IMR-90 (cell line): Measurements from ENCODE around the gene ADIG. TPM values are rescaled to one million over a fixed set of nuclear protein-coding genes. Genes with fewer than 3 reads are reported as not detected.

Source experiments
- ATAC-seq: fragments of 200-7000 bp; cut with Tn5 transposase; 2 replicates; pipeline ENCODE4 v1.9.1; 2020; ENCODE audit warnings: low read depth, mild to moderate bottlenecking, moderate library complexity
- BruUV-seq: library from RNA; stranded (reverse); fragments of 400-500 nt; replicated peaks from 2 replicates; lab custom pipeline; 2021; lab: Mats Ljungman, UMichigan
- CTCF ChIA-PET: fragments of 300-600 bp; formaldehyde crosslinking; extraction: SDS; loops from one replicate; lab custom pipeline; 2021; ENCODE audit warnings: antibody characterized with exemption; lab: Yijun Ruan, JAX
- POLR2A ChIA-PET: fragments of 300-600 bp; sonication (Branson Sonifier 250); formaldehyde crosslinking; loops from one replicate; lab custom pipeline; 2022; ENCODE audit warnings: antibody characterized with exemption; ENCODE audit not compliant: unreplicated experiment; lab: Charles Lee
- DNase-seq: peaks from one replicate; pipeline ENCODE4 v3.0.0; 2013
- H2AFZ ChIP-seq: replicated peaks from 2 replicates; pipeline ENCODE3; 2013; ENCODE audit warnings: low read length, mild to moderate bottlenecking; ENCODE audit not compliant: poor library complexity
- H2AK5ac ChIP-seq: 2 replicates; pipeline ENCODE4 v1.6.1; 2013; ENCODE audit warnings: low read depth, low read length, inconsistent platforms
- H2AK9ac ChIP-seq: replicated peaks from 2 replicates; pipeline ENCODE3; 2013; ENCODE audit warnings: mild to moderate bottlenecking, low read depth, low read length, moderate library complexity; ENCODE audit not compliant: poor library complexity
- H2BK120ac ChIP-seq: 2 replicates; pipeline ENCODE4 v1.6.1; 2013; ENCODE audit warnings: low read depth, low read length, inconsistent platforms
- H2BK15ac ChIP-seq: 3 replicates; pipeline ENCODE4 v1.6.1; 2013; ENCODE audit warnings: low read depth, low read length, inconsistent platforms
- H2BK20ac ChIP-seq: 2 replicates; pipeline ENCODE4 v1.6.1; 2013; ENCODE audit warnings: low read depth, mild to moderate bottlenecking, inconsistent platforms, low read length, moderate library complexity
- H2BK5ac ChIP-seq: 2 replicates; pipeline ENCODE4 v1.6.1; 2013; ENCODE audit warnings: mild to moderate bottlenecking, low read depth, low read length, inconsistent platforms; ENCODE audit not compliant: poor library complexity, severe bottlenecking
- H3K14ac ChIP-seq: replicated peaks from 2 replicates; pipeline ENCODE4 v1.6.1; 2013; ENCODE audit warnings: low read depth, low read length, inconsistent platforms
- H3K18ac ChIP-seq: 2 replicates; pipeline ENCODE4 v1.6.1; 2013; ENCODE audit warnings: low read depth, low read length, control low read depth
- H3K23ac ChIP-seq: 2 replicates; pipeline ENCODE4 v1.6.1; 2013; ENCODE audit warnings: low read depth, low read length, inconsistent platforms
- H3K27ac ChIP-seq: 2 replicates; pipeline ENCODE4 v1.5.1; 2013; ENCODE audit warnings: mild to moderate bottlenecking, control low read depth, low read length; ENCODE audit not compliant: insufficient read depth
- H3K27me3 ChIP-seq: 2 replicates; pipeline ENCODE4 v1.6.1; 2013; ENCODE audit warnings: low read length; ENCODE audit not compliant: control insufficient read depth, insufficient read depth
- H3K36me3 ChIP-seq: 2 replicates; pipeline ENCODE4 v1.6.1; 2013; ENCODE audit warnings: low read length, mixed read lengths; ENCODE audit not compliant: control insufficient read depth, insufficient read depth
- H3K4ac ChIP-seq: 2 replicates; pipeline ENCODE4 v1.6.1; 2013; ENCODE audit warnings: low read depth, low read length, inconsistent platforms
- H3K4me1 ChIP-seq: 2 replicates; pipeline ENCODE4 v1.6.1; 2013; ENCODE audit warnings: low read length, mixed read lengths; ENCODE audit not compliant: control insufficient read depth, insufficient read depth
- H3K4me2 ChIP-seq: 2 replicates; pipeline ENCODE4 v1.6.1; 2013; ENCODE audit warnings: low read depth, mild to moderate bottlenecking, control low read depth, low read length, moderate library complexity
- H3K4me3 ChIP-seq: 2 replicates; pipeline ENCODE4 v1.5.1; 2013; ENCODE audit warnings: low read depth, mild to moderate bottlenecking, control low read depth, low read length, moderate library complexity; ENCODE audit not compliant: insufficient read depth
- H3K56ac ChIP-seq: 2 replicates; pipeline ENCODE4 v1.6.1; 2013; ENCODE audit warnings: low read length, inconsistent platforms; ENCODE audit not compliant: insufficient read depth; ENCODE audit errors: extremely low read depth
- H3K79me1 ChIP-seq, 2 experiments: 2 replicates each; pipeline ENCODE4 v1.6.1; 2013; ENCODE audit warnings: low read length in 2 of 2, inconsistent platforms in 1 of 2, low read depth in 1 of 2
- H3K9ac ChIP-seq: 2 replicates; pipeline ENCODE4 v1.6.1; 2013; ENCODE audit warnings: low read depth, low read length, control low read depth
- H3K9me1 ChIP-seq: 2 replicates; pipeline ENCODE4 v1.6.1; 2013; ENCODE audit warnings: low read length, inconsistent platforms; ENCODE audit not compliant: insufficient read depth
- H3K9me3 ChIP-seq: 2 replicates; pipeline ENCODE4 v1.6.1; 2013; ENCODE audit warnings: low read length; ENCODE audit not compliant: control insufficient read depth, insufficient read depth
- H4K20me1 ChIP-seq: 2 replicates; pipeline ENCODE4 v1.6.1; 2013; ENCODE audit warnings: low read length, inconsistent platforms; ENCODE audit not compliant: insufficient read depth
- H4K5ac ChIP-seq: 2 replicates; pipeline ENCODE4 v1.6.1; 2013; ENCODE audit warnings: mild to moderate bottlenecking, low read depth, low read length, control low read depth
- H4K8ac ChIP-seq, 2 experiments: 2 replicates each; pipeline ENCODE4 v1.6.1; 2013; ENCODE audit warnings: low read depth in 2 of 2, low read length in 2 of 2, control low read depth in 1 of 2, inconsistent platforms in 1 of 2
- H4K91ac ChIP-seq: 2 replicates; pipeline ENCODE4 v1.6.1; 2013; ENCODE audit warnings: low read depth, low read length, inconsistent platforms; ENCODE audit not compliant: insufficient read depth
- BHLHE40 ChIP-seq: fragments of 150-350 bp; IDR thresholded peaks from 2 replicates; pipeline ENCODE4 v1.6.1; 2016; ENCODE audit warnings: mild to moderate bottlenecking, low read depth, low read length
- CEBPB ChIP-seq: IDR thresholded peaks from 2 replicates; pipeline ENCODE4 v1.6.1; 2012; ENCODE audit warnings: low read depth, low read length, improper control_type of control experiment
- CHD1 ChIP-seq: IDR thresholded peaks from 2 replicates; pipeline ENCODE4 v1.6.1; 2012; ENCODE audit warnings: low read depth, low read length, improper control_type of control experiment
- CTCF ChIP-seq: conservative IDR thresholded peaks from 2 replicates; pipeline ENCODE4 v1.5.1; 2012; ENCODE audit warnings: mild to moderate bottlenecking, low read depth, low read length, improper control_type of control experiment
- MAZ ChIP-seq: IDR thresholded peaks from 2 replicates; pipeline ENCODE4 v1.6.1; 2012; ENCODE audit warnings: low read depth, mild to moderate bottlenecking, low read length, improper control_type of control experiment, moderate library complexity, borderline replicate concordance
- MXI1 ChIP-seq: IDR thresholded peaks from 2 replicates; pipeline ENCODE4 v1.6.1; 2012; ENCODE audit warnings: low read depth, mild to moderate bottlenecking, low read length, moderate library complexity, borderline replicate concordance
- NFE2L2 ChIP-seq: fragments of 150-350 bp; IDR thresholded peaks from 2 replicates; pipeline ENCODE4 v1.6.1; 2016; ENCODE audit warnings: low read depth, mild to moderate bottlenecking, low read length
- RAD21 ChIP-seq: IDR thresholded peaks from 2 replicates; pipeline ENCODE4 v1.6.1; 2012; ENCODE audit warnings: low read length, improper control_type of control experiment
- RFX5 ChIP-seq: IDR thresholded peaks from 2 replicates; pipeline ENCODE4 v1.8.0; 2012; ENCODE audit warnings: low read depth, mild to moderate bottlenecking, low read length, moderate library complexity
- SMC3 ChIP-seq: fragments of 150-350 bp; IDR thresholded peaks from 2 replicates; pipeline ENCODE4 v1.6.1; 2016; ENCODE audit warnings: low read depth, mild to moderate bottlenecking, antibody characterized with exemption, low read length, moderate library complexity
- USF2 ChIP-seq: fragments of 150-350 bp; IDR thresholded peaks from 2 replicates; pipeline ENCODE4 v1.6.1; 2017; ENCODE audit warnings: mild to moderate bottlenecking, antibody characterized with exemption, low read length, low read depth
- WGBS, 2 experiments: methylation state at CpG; one replicate each; pipeline versions ENCODE4 v1.1.5 to v1.1.7; 2013; ENCODE audit warnings: missing lambda C conversion rate in 2 of 2; ENCODE audit not compliant: insufficient read length in 1 of 2; ENCODE audit errors: extremely low coverage in 2 of 2; 5-methylcytosine and 5-hydroxymethylcytosine counted together
- dilution Hi-C: fragments of 300-500 bp; cut with HindIII; formaldehyde crosslinking; loops from one replicate; pipeline ENCODE4 v1.14.3; 2018; ENCODE audit warnings: low sequenced_read_pairs; ENCODE audit not compliant: unreplicated experiment
- in situ Hi-C: fragments of 300-500 bp; cut with MboI; formaldehyde crosslinking; loops from 3 replicates; pipeline ENCODE4 v1.14.3; 2019; ENCODE audit warnings: low sequenced_read_pairs, inconsistent platforms, mixed read lengths
- intact Hi-C: fragments of 100-400 bp; cut with micrococcal nuclease; formaldehyde crosslinking; loops from 2 replicates; pipeline ENCODE4 v1.10.0; 2022
- polyA plus RNA-seq, 3 experiments: library from polyadenylated mRNA; depleted of rRNA; stranded (reverse); fragments of >200 nt; gene quantifications; 2 replicates each; pipeline ENCODE4 v1.2.3, GENCODE V29; 2012; ENCODE audit warnings: low replicate concordance in 1 of 3
- total RNA-seq: library from RNA; depleted of rRNA; stranded (reverse); fragments of >200 nt; gene quantifications from 2 replicates; pipeline ENCODE4 v1.2.3, GENCODE V29; 2012
- TF ChIP-seq, protein P1 (sequence below): fragments of 150-350 bp; IDR thresholded peaks from 2 replicates; pipeline ENCODE4 v1.6.1; 2016; ENCODE audit warnings: low read depth, mild to moderate bottlenecking, low read length, moderate library complexity, borderline replicate concordance

ADIG gene
- total and polyA plus RNA-seq, 2 of the 4 experiments (the other 2 are of a cell fraction) = not detected

- Histone ChIP-seq H3K4me1 (no peaks in the 10 kb centered on the region), H2BK15ac (no peak overlapping the region), H3K79me1 (peaks cover 0 to 5% of the 10 kb centered on the region in 2 experiments; a peak in 1 of 4 replicates), H3K4me2 (no peak overlapping the region), H3K36me3 (peaks cover 19% of the 10 kb centered on the region), H3K56ac (no peak overlapping the region), H3K27ac (no peak overlapping the region), H4K5ac (no peak overlapping the region), H3K4me3 (no peak overlapping the region), H2BK5ac (no peak overlapping the region), H3K14ac (no peak overlapping the region), H4K8ac (no peak overlapping the region), H3K23ac (no peak overlapping the region), H4K91ac (no peak overlapping the region), H2BK20ac (no peak overlapping the region), H3K9ac (no peak overlapping the region), H3K18ac (no peak overlapping the region), H4K20me1 (no peaks in the 10 kb centered on the region), H3K4ac (no peak overlapping the region), H3K27me3 (no peaks in the 10 kb centered on the region), H2AK9ac (no peak overlapping the region), H3K9me1 (no peaks in the 10 kb centered on the region), H3K9me3 (no peaks in the 10 kb centered on the region), H2BK120ac (no peak overlapping the region), H2AK5ac (no peak overlapping the region), H2AFZ (no peak overlapping the region)
- no CpG with 5 or more reads among the region's 1 CpG for WGBS, 2 experiments
- TF ChIP-seq RAD21 (no peak), SMC3 (no peak), NFE2L2 (no peak), MAZ (no peak), CEBPB (no peak), MXI1 (no peak), USF2 (no peak), BHLHE40 (no peak), CTCF (no peak), RFX5 (no peak), CHD1 (no peak)
- TF ChIP-seq, protein P1, sequence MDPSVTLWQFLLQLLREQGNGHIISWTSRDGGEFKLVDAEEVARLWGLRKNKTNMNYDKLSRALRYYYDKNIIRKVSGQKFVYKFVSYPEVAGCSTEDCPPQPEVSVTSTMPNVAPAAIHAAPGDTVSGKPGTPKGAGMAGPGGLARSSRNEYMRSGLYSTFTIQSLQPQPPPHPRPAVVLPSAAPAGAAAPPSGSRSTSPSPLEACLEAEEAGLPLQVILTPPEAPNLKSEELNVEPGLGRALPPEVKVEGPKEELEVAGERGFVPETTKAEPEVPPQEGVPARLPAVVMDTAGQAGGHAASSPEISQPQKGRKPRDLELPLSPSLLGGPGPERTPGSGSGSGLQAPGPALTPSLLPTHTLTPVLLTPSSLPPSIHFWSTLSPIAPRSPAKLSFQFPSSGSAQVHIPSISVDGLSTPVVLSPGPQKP = no peak
- ChIA-PET CTCF (no interaction called here), POLR2A (no interaction called here)
- ATAC-seq = no peak
- dilution Hi-C loops = no loop called here
- no peak for DNase-seq
- intact Hi-C loops = no loop called here
- in situ Hi-C loops = no loop called here
- BruUV-seq = no TSS peak
Observed at GRCh38 chr20:38564680-38565079, 16.3 kb upstream of the ADIG start.
